Fibroblast of pulmonary artery (primary cell): ENCODE data around the gene MEGF11.

Experiments used
- DNase-seq: peaks from one replicate; pipeline ENCODE4 v3.0.0-alpha.2; 2010; ENCODE audit warnings: low read depth
- H3K4me3 ChIP-seq: replicated peaks from 2 replicates; pipeline ENCODE4 v1.5.1; 2011; ENCODE audit warnings: low read depth, mild to moderate bottlenecking, control low read depth, low read length, moderate library complexity
- CTCF ChIP-seq: IDR thresholded peaks from 2 replicates; pipeline ENCODE4 v1.5.1; 2011; ENCODE audit warnings: mild to moderate bottlenecking, control low read depth, low read length, inconsistent platforms; ENCODE audit errors: missing control alignments

Gene MEGF11

GRCh38 chr15:65993762-65994161 lies 259.8 kb downstream of the MEGF11 start:
- no peak for TF ChIP-seq CTCF
- DNase-seq = no peak
- no peak overlapping the region for H3K4me3 ChIP-seq

GRCh38 chr15:65993236-65993635 lies 260.3 kb downstream of the MEGF11 start:
- TF ChIP-seq CTCF = no peak
- DNase-seq = no peak
- no peak overlapping the region for H3K4me3 ChIP-seq

- DNase-seq = no peak
- no peak for TF ChIP-seq CTCF
- no peak overlapping the region for H3K4me3 ChIP-seq
These were observed 261.6 kb downstream of the MEGF11 start for GRCh38 chr15:65991721-65992483.

- DNase-seq = no peak
- no peak overlapping the region for H3K4me3 ChIP-seq
- no peak for TF ChIP-seq CTCF
These were observed 263.1 kb downstream of the MEGF11 start for GRCh38 chr15:65990298-65990981.

- DNase-seq = no peak
These were observed 266.4 kb downstream of the MEGF11 start for GRCh38 chr15:65987100-65987499.

GRCh38 chr15:65986416-65986815 lies 267.1 kb downstream of the MEGF11 start:
- H3K4me3 ChIP-seq = no peak overlapping the region
- DNase-seq = no peak
- TF ChIP-seq CTCF = no peak

More at GRCh38 chr15:65987100-65987499, 266.4 kb downstream of the MEGF11 start:
- TF ChIP-seq CTCF = no peak
- H3K4me3 ChIP-seq = no peak overlapping the region
